CD4-positive, alpha-beta memory T cell (primary cell): ENCODE measurements around the gene GSTT2B. TPM values are rescaled to one million over a fixed set of nuclear protein-coding genes. Genes with fewer than 3 reads are reported as not detected.
"Not testable (repeated sequence)": the region's sequence is repeated elsewhere in the genome, so short reads cannot be mapped to it uniquely, and the experiment has no call there.

Source experiments
- CTCF ChIA-PET: fragments of 350-600 bp; sonication (Branson Sonifier 250); formaldehyde crosslinking; loops from one replicate; lab custom pipeline; 2021; ENCODE audit warnings: inconsistent platforms; ENCODE audit not compliant: partially characterized antibody; lab: Charles Lee
- POLR2A ChIA-PET: fragments of 350-600 bp; sonication (Branson Sonifier 250); formaldehyde crosslinking; loops from one replicate; lab custom pipeline; 2021; ENCODE audit not compliant: partially characterized antibody; lab: Charles Lee
- DNase-seq, 5 donors: peaks; one replicate each; pipeline versions ENCODE4 v3.0.0 to v3.0.0-alpha.2; 2020 to 2022; ENCODE audit warnings: mixed read lengths in 1 of 5
- H3K27ac ChIP-seq: one replicate; pipeline ENCODE4 v1.7.0; 2013; ENCODE audit warnings: low read depth, low read length
- H3K27me3 ChIP-seq: 2 replicates; pipeline ENCODE4 v1.7.0; 2013; ENCODE audit warnings: mild to moderate bottlenecking, low read length, moderate library complexity; ENCODE audit not compliant: insufficient read depth
- H3K36me3 ChIP-seq: 2 replicates; pipeline ENCODE4 v1.7.0; 2013; ENCODE audit warnings: mild to moderate bottlenecking, low read length, moderate library complexity; ENCODE audit not compliant: insufficient read depth
- H3K4me1 ChIP-seq: 2 replicates; pipeline ENCODE4 v1.7.0; 2013; ENCODE audit warnings: mild to moderate bottlenecking, low read length, moderate library complexity; ENCODE audit not compliant: insufficient read depth
- H3K4me3 ChIP-seq, 2 donors: one replicate each; pipeline ENCODE4 v1.7.0; 2013; ENCODE audit warnings: low read length in 2 of 2, mild to moderate bottlenecking in 1 of 2
- H3K9me3 ChIP-seq, 2 donors: one replicate each; pipeline ENCODE4 v1.7.0; 2013; ENCODE audit warnings: low read length in 2 of 2, control low read depth in 1 of 2; ENCODE audit not compliant: control insufficient read depth in 1 of 2
- H3K27ac Mint-ChIP-seq, 7 donors: one replicate each; pipeline ENCODE4 v1.8.0; 2020 to 2021; ENCODE audit warnings: mixed read lengths in 7 of 7, mild to moderate bottlenecking in 6 of 7, inconsistent platforms in 3 of 7, moderate library complexity in 3 of 7
- H3K27me3 Mint-ChIP-seq, 2 donors: one replicate each; pipeline ENCODE4 v1.8.0; 2020 to 2021; ENCODE audit warnings: mixed read lengths in 2 of 2
- H3K36me3 Mint-ChIP-seq, 2 donors: one replicate each; pipeline ENCODE4 v1.8.0; 2020 to 2021; ENCODE audit warnings: mixed read lengths in 2 of 2, inconsistent platforms in 1 of 2, mild to moderate bottlenecking in 1 of 2
- H3K4me1 Mint-ChIP-seq, 4 donors: one replicate each; pipeline ENCODE4 v1.8.0; 2020 to 2021; ENCODE audit warnings: mixed read lengths in 4 of 4, mild to moderate bottlenecking in 1 of 4
- H3K4me3 Mint-ChIP-seq, 8 donors: one replicate each; pipeline ENCODE4 v1.8.0; 2020 to 2021; ENCODE audit warnings: mixed read lengths in 8 of 8, mild to moderate bottlenecking in 7 of 8, moderate library complexity in 6 of 8, inconsistent platforms in 3 of 8
- H3K9me3 Mint-ChIP-seq, 8 donors: one replicate each; pipeline ENCODE4 v1.8.0; 2020 to 2021; ENCODE audit warnings: mixed read lengths in 8 of 8, mild to moderate bottlenecking in 5 of 8, inconsistent platforms in 3 of 8, moderate library complexity in 1 of 8
- intact Hi-C: fragments of 100-400 bp; cut with micrococcal nuclease; formaldehyde crosslinking; loops from one replicate; pipeline ENCODE4 v1.15.1; 2023
- polyA plus RNA-seq, 2 donors: library from polyadenylated mRNA; unstranded; fragments of 300-500 nt; fragmentation: Illumina TruSeq; gene quantifications; one replicate each; pipeline ENCODE4 v1.2.3, GENCODE V29; 2021
- total RNA-seq, 2 experiments: library from RNA; stranded (reverse); gene quantifications; one replicate each; pipeline ENCODE4 v1.2.3, GENCODE V29; 2021

GSTT2B gene
- total and polyA plus RNA-seq, 4 experiments from 2014 or later, result not detected

DNA sequence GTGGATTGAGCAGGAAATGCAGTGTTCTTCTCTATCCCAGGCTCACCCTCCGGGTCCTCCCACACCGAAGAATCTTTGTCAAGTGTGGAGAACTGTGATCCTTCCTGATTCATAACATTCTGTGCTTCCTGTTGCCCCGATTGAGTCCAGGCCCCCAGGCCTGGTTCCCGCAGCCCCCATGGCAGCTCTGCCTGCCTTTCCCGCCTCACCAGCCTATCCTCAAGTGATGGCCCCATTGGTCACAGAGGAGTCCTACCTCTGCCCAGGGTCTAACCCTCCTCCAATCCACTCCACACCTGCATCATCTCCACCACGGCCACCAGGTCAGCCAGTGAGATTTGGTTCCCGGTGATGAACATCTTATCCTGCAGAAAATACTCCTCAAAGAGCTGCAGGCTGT, 38.8 kb upstream of the GSTT2B start:
- H3K36me3 Mint-ChIP-seq, H3K9me3 Mint-ChIP-seq, H3K4me1 Mint-ChIP-seq, H3K27me3 ChIP-seq, H3K27me3 Mint-ChIP-seq, H3K4me3 Mint-ChIP-seq, H3K4me1 ChIP-seq, H3K27ac ChIP-seq, DNase-seq, H3K4me3 ChIP-seq, CTCF ChIA-PET, POLR2A ChIA-PET, intact Hi-C loops, H3K9me3 ChIP-seq, H3K36me3 ChIP-seq: not testable (repeated sequence)
- peak overlapping the region in 1 of 7 donors; percentile 3 for H3K27ac Mint-ChIP-seq

DNA sequence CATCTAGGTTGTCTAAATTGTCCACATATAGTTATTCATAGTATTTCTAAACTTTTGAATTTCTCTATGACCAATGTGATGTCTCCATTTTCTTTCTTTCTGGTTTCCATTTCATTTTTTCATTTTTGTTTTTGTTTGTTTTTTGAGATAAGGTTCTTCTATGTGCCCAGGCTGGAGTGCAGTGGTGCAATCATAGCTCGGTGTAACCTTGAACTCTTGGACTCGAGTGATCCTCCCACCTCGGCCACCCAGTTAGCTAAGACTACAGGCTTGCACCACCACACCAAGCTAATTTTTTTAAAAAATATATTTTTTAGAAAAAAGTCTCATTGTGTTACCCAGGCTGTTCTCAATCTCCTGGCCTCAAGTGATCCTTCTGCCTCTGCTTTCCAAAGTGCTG, 36.1 kb upstream of the GSTT2B start:
- H3K9me3 ChIP-seq, result no peaks in the 10 kb centered on the region
- no peaks in the 10 kb centered on the region for H3K4me1 ChIP-seq
- no peak overlapping the region for H3K27ac ChIP-seq
- POLR2A ChIA-PET, result no interaction called here
- CTCF ChIA-PET, result no interaction called here
- H3K4me3 ChIP-seq, result no peak overlapping the region
- no peak overlapping the region for H3K4me3 Mint-ChIP-seq
- peak overlapping the region in 1 of 7 donors; percentile 11 for H3K27ac Mint-ChIP-seq
- H3K36me3 ChIP-seq, result no peaks in the 10 kb centered on the region
- H3K4me1 Mint-ChIP-seq, result peaks cover 0 to 3% (median 0%) of the 10 kb centered on the region in 4 donors
- intact Hi-C loops, result no loop called here
- no peak for DNase-seq
- H3K36me3 Mint-ChIP-seq, result no peaks in the 10 kb centered on the region
- H3K27me3 ChIP-seq, result no peaks in the 10 kb centered on the region
- H3K9me3 Mint-ChIP-seq, result no peaks in the 10 kb centered on the region
- H3K27me3 Mint-ChIP-seq, result peaks cover 0 to 1% of the 10 kb centered on the region in 2 donors

DNA sequence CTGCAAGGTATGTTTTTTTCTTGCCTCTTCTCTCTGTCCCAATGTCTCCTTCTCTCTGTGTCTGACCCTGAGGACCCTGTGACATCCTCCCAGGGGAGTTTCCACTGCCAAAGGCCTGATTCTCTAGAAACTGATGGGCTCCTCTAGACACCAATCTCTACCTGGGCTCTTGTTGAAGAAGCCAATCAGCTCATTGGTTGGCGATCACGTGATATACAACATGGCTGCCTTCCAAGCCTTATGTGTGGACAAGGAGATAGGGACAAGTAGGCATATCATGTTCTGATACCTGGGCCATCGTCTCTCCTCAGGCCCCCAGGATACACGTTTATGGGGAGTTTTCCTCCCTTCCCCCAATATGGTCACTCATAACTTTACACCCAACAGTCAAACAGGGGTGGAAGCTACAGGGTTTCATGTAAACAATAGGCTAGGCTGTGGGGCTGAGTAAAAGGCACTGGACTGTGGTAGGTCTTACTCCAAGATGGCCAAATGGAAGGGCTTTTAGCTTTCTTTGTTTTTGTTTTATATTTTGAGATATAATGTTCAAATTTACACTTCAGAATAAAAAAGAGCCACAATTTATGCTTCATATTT, 32.7 kb upstream of the GSTT2B start:
- H3K9me3 Mint-ChIP-seq, H3K4me3 ChIP-seq, DNase-seq, H3K27me3 ChIP-seq, CTCF ChIA-PET, H3K36me3 ChIP-seq, POLR2A ChIA-PET, H3K4me3 Mint-ChIP-seq, H3K27ac Mint-ChIP-seq, H3K9me3 ChIP-seq, H3K4me1 Mint-ChIP-seq, H3K36me3 Mint-ChIP-seq, H3K27me3 Mint-ChIP-seq, H3K27ac ChIP-seq, intact Hi-C loops, H3K4me1 ChIP-seq: not testable (repeated sequence)

DNA sequence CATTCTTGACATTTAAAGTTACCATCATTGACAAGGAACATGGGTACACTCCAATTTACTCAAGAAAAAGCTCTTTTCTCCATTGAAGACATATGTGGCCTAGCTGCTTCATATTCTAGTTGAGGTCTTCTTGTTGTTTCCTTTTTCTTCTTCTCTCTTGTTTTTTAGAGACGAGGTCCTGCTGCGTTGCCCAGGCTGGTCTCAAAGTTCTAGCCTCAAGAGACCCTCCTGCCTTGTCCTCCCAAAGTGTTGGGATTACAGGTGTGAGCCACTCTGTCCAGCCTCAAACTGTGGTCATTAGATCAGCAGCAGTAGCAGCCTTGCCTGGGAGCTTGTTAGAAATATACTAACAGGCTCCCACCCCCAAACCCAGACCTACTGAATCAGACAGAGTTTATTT, 32.1 kb upstream of the GSTT2B start:
- H3K9me3 ChIP-seq, H3K4me1 Mint-ChIP-seq, H3K4me1 ChIP-seq, H3K4me3 Mint-ChIP-seq, POLR2A ChIA-PET, H3K27ac ChIP-seq, H3K36me3 ChIP-seq, H3K27me3 Mint-ChIP-seq, DNase-seq, H3K4me3 ChIP-seq, H3K27ac Mint-ChIP-seq, H3K27me3 ChIP-seq, CTCF ChIA-PET, H3K36me3 Mint-ChIP-seq, H3K9me3 Mint-ChIP-seq, intact Hi-C loops: not testable (repeated sequence)

DNA sequence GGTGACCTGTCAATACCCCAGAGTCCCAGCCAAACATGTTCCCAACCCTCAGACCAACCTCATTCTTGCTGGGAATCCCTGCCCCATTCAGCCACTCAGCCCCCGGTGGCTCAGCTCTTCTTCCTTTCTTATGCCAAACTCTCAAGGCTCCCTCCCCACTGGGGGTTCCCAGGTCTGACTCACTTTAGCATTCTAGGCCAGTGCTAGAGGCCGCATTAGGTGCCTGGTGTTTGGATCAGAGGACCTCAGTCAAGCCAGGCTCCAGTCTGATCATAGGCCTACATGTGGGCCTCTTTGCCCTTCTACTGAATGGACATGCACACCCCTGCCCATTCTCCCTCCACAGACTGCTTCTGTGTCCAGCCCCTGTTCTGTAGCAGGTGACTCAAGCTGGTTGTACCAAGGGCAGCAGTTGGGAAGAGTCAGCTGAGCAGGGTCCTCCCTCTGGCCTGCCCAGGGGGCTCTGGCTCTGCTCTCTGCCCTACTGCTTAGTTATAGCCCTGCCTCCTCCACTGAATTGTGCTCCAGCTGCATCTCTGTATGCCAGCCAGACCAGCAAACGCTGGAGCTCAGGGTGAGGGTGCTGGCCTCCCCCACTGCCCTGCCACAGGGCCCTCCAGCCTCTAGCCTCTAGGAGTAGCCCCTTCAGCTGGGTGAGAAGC, 28.7 kb upstream of the GSTT2B start:
- H3K36me3 Mint-ChIP-seq, H3K27ac Mint-ChIP-seq, POLR2A ChIA-PET, H3K9me3 Mint-ChIP-seq, CTCF ChIA-PET, H3K27me3 ChIP-seq, H3K27ac ChIP-seq, H3K36me3 ChIP-seq, DNase-seq, H3K4me3 ChIP-seq, H3K27me3 Mint-ChIP-seq, H3K4me1 Mint-ChIP-seq, H3K4me1 ChIP-seq, H3K9me3 ChIP-seq, H3K4me3 Mint-ChIP-seq: not testable (repeated sequence)
- intact Hi-C loops, result loop anchor here (10.0 kb wide), 1 partner anchor 535 kb away; no protein-coding TSS in a partner anchor

DNA sequence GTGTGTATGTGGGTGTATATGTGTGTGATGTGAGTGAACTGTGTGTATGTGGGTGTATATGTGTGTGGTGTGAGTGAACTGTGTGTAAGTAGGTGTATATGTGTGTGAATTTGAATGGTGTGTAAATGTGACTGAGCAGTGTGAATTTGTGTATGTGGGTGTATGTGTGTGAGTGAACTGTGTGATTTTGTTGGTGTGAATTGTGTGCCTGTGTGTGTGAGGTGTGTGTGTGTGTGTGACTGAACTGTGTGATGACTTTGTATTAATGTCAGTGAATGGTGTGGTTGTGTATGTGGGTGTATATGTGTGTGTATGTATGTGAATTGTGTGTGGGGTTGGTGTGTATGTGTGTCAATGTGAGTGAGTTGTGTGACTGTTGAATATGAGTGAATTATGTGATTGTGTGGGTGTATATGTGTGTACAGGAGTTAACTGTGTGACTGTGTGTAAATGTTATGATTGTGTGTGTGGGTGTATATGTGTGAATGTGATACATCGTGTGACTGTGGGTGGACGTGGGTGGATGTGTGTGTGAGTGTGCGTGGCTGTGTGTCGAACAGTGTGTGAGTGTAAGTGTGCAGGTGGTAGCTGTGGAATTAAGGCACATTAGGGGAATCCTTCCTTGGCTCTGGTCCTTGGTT, 25.7 kb upstream of the GSTT2B start:
- CTCF ChIA-PET, H3K36me3 ChIP-seq, H3K36me3 Mint-ChIP-seq, H3K9me3 ChIP-seq, H3K4me3 ChIP-seq, H3K9me3 Mint-ChIP-seq, H3K4me1 Mint-ChIP-seq, POLR2A ChIA-PET, DNase-seq, H3K27me3 Mint-ChIP-seq, H3K4me3 Mint-ChIP-seq, H3K4me1 ChIP-seq, H3K27me3 ChIP-seq, H3K27ac ChIP-seq: not testable (repeated sequence)
- intact Hi-C loops, result loop anchor here (10.0 kb wide), 1 partner anchor 538 kb away; no protein-coding TSS in a partner anchor
- H3K27ac Mint-ChIP-seq, result peak overlapping the region in 1 of 7 donors; percentile 76

DNA sequence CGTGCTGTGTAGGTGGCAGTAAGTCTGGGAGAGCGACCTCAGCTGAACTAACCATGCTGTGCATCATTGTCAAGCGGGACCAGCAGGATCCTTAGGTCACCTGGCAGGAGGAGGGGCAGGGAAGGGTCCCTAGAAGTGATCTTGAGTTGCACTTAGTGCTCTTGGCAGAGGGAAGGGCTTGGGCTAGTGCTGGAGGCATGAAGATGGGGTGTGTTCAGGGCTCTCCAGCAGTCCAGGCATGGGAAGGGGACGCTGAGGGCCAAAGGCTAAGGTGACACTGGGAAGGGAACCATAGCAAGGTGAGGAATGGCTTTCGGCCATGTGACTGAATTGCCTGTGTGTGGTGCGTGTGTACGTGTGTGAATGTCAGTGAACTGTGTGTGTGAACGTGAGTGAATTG, 25.1 kb upstream of the GSTT2B start:
- DNase-seq, H3K27me3 Mint-ChIP-seq, H3K4me1 ChIP-seq, H3K9me3 ChIP-seq, H3K27ac Mint-ChIP-seq, H3K9me3 Mint-ChIP-seq, H3K36me3 ChIP-seq, POLR2A ChIA-PET, H3K4me1 Mint-ChIP-seq, H3K4me3 Mint-ChIP-seq, H3K27me3 ChIP-seq, CTCF ChIA-PET, H3K27ac ChIP-seq, H3K4me3 ChIP-seq, H3K36me3 Mint-ChIP-seq: not testable (repeated sequence)
- intact Hi-C loops, result loop anchor here (10.0 kb wide), 1 partner anchor 539 kb away; no protein-coding TSS in a partner anchor
